Natural killer cell (primary cell): Measurements from ENCODE around the gene ITGAE. TPM values are rescaled to one million over a fixed set of nuclear protein-coding genes. Genes with fewer than 3 reads are reported as not detected.
"Not testable (repeated sequence)": the region's sequence is repeated elsewhere in the genome, so short reads cannot be mapped to it uniquely, and the experiment has no call there.

Experiments
- ATAC-seq, 3 donors: fragments of 150-1000 bp in 2 of 3; fragments of 200-7000 bp in 1 of 3; cut with Tn5 transposase; 1 replicate in 1 of 3; 2 replicates in 2 of 3; pipeline ENCODE4 v1.10.0; 2021; ENCODE audit warnings: mild to moderate bottlenecking in 2 of 3, moderate library complexity in 2 of 3
- DNase-seq, 2 donors: peaks; one replicate each; pipeline versions ENCODE4 v3.0.0 to v3.0.0-alpha.2; 2013 to 2021; ENCODE audit warnings: mixed read lengths in 1 of 2
- H3K27ac ChIP-seq: one replicate; pipeline ENCODE4 v1.5.1; 2013; ENCODE audit warnings: mild to moderate bottlenecking, low read length
- H3K27me3 ChIP-seq: one replicate; pipeline ENCODE4 v1.6.1; 2013; ENCODE audit warnings: low read length; ENCODE audit not compliant: control insufficient read depth, insufficient read depth
- H3K36me3 ChIP-seq: one replicate; pipeline ENCODE4 v1.6.1; 2013; ENCODE audit warnings: low read length; ENCODE audit not compliant: control insufficient read depth, insufficient read depth
- H3K4me1 ChIP-seq: one replicate; pipeline ENCODE4 v1.6.1; 2013; ENCODE audit warnings: low read length; ENCODE audit not compliant: control insufficient read depth, insufficient read depth
- H3K4me3 ChIP-seq: one replicate; pipeline ENCODE4 v1.5.1; 2013; ENCODE audit warnings: low read length
- H3K9me3 ChIP-seq: one replicate; pipeline ENCODE4 v1.6.1; 2013; ENCODE audit warnings: low read length; ENCODE audit not compliant: control insufficient read depth, insufficient read depth
- H3K27ac Mint-ChIP-seq, 2 donors: one replicate each; pipeline ENCODE4 v1.8.0; 2022; ENCODE audit warnings: mild to moderate bottlenecking in 2 of 2, mixed read lengths in 2 of 2, moderate library complexity in 1 of 2
- H3K27me3 Mint-ChIP-seq, 2 donors: one replicate each; pipeline ENCODE4 v1.8.0; 2022; ENCODE audit warnings: low read depth in 2 of 2, mixed read lengths in 2 of 2
- H3K36me3 Mint-ChIP-seq: one replicate; pipeline ENCODE4 v1.8.0; 2022; ENCODE audit warnings: mixed read lengths
- H3K4me1 Mint-ChIP-seq, 2 donors: one replicate each; pipeline ENCODE4 v1.8.0; 2022; ENCODE audit warnings: mixed read lengths in 2 of 2
- H3K4me3 Mint-ChIP-seq: one replicate; pipeline ENCODE4 v1.8.0; 2022; ENCODE audit warnings: mild to moderate bottlenecking, moderate library complexity, mixed read lengths
- H3K9me3 Mint-ChIP-seq, 2 donors: one replicate each; pipeline ENCODE4 v1.8.0; 2022; ENCODE audit warnings: mixed read lengths in 2 of 2
- CTCF ChIP-seq: fragments of 200-600 bp; IDR thresholded peaks from one replicate; pipeline ENCODE4 v1.8.0; 2022; ENCODE audit warnings: antibody characterized with exemption
- WGBS: methylation state at CpG from one replicate; pipeline ENCODE4 v1.1.7; 2013; ENCODE audit warnings: missing lambda C conversion rate; ENCODE audit not compliant: insufficient coverage; 5-methylcytosine and 5-hydroxymethylcytosine counted together
- intact Hi-C: fragments of 100-400 bp; cut with micrococcal nuclease; formaldehyde crosslinking; loops from one replicate; pipeline ENCODE4 v1.14.2; 2022
- total RNA-seq, 4 donors: library from RNA; stranded (reverse); fragments of 120-200 nt in 1 of 4; gene quantifications; one replicate each; pipeline versions ENCODE4 v1.2.3 to v1.2.4, GENCODE V29; 2013 to 2022

Gene ITGAE
- total RNA-seq, 3 donors from 2014 or later (not counting 1 experiment from before 2014, with no cell fraction given) = 12.8 to 13.8 (median 13.8) TPM

GRCh38 chr17:3730881-3731429 is 70.0 kb downstream of the ITGAE start:
- H3K4me1 Mint-ChIP-seq = no peaks in the 10 kb centered on the region
- Histone ChIP-seq H3K9me3 (no peaks in the 10 kb centered on the region), H3K4me3 (no peak overlapping the region), H3K27me3 (no peaks in the 10 kb centered on the region), H3K36me3 (no peaks in the 10 kb centered on the region), H3K4me1 (no peaks in the 10 kb centered on the region), H3K27ac (no peak overlapping the region)
- no peak overlapping the region for H3K4me3 Mint-ChIP-seq
- H3K36me3 Mint-ChIP-seq = no peaks in the 10 kb centered on the region
- no peaks in the 10 kb centered on the region for H3K9me3 Mint-ChIP-seq
- no peak for ATAC-seq
- WGBS = 77% methylated on average over 6 of the region's 9 CpGs
- TF ChIP-seq CTCF = no peak
- no peaks in the 10 kb centered on the region for H3K27me3 Mint-ChIP-seq
- intact Hi-C loops = loop anchor here (10.0 kb wide), 1 partner anchor 274 kb away; no protein-coding TSS in a partner anchor
- DNase-seq = no peak
- H3K27ac Mint-ChIP-seq = no peak overlapping the region

DNA sequence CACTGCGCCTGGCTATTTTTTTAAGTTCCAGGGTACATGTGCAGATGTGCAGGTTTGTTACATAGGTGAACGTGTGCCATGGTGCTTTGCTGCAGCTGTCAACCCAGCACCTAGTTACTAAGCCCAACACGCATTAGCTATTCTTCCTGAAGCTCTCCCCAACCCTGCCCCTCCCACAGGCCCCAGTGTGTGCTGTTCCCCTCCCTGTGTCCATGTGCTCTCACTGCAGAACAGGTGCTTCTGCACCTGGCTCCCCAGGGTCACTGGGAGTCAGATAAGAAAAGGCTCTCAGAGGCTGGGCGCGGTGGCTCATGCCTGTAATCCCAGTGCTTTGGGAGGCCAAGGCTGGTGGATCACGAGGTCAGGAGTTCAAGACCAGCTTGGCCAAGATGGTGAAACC is 71.1 kb downstream of the ITGAE start:
- no peak overlapping the region for H3K4me3 Mint-ChIP-seq
- H3K27ac Mint-ChIP-seq = no peak overlapping the region
- H3K36me3 ChIP-seq = no peaks in the 10 kb centered on the region
- no peak for TF ChIP-seq CTCF
- H3K27ac ChIP-seq = no peak overlapping the region
- ATAC-seq (no peak), DNase-seq (no peak)
- peaks cover 3% of the 10 kb centered on the region for H3K4me1 ChIP-seq
- intact Hi-C loops = loop anchor here (10.0 kb wide), 1 partner anchor 275 kb away; no protein-coding TSS in a partner anchor
- over 99% methylated on average over 6 of the region's 6 CpGs for WGBS
- H3K4me1 Mint-ChIP-seq = peaks cover 0 to under 1% of the 10 kb centered on the region in 2 donors
- H3K9me3 Mint-ChIP-seq = no peaks in the 10 kb centered on the region
- no peaks in the 10 kb centered on the region for H3K27me3 ChIP-seq
- H3K27me3 Mint-ChIP-seq = no peaks in the 10 kb centered on the region
- no peaks in the 10 kb centered on the region for H3K36me3 Mint-ChIP-seq
- H3K4me3 ChIP-seq = no peak overlapping the region
- no peaks in the 10 kb centered on the region for H3K9me3 ChIP-seq

DNA sequence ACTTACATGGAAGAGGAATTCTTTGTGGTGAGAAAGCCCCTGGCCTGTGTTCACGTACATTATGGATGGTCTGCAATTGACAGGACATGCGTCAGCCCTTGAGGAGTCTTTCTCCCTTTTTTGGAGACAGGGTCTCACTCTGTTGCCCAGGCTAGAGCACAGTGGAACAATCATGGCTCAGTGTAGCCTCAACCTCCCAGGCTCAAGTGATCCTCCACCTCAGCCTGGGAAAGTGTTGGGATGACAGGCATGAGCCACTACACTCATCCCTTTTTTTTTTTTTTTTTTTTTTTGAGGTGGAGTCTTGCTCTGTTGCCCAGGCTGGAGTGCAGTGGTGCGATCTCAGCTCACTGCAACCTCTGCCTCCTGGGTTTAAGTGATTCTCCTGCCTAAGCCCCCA is 72.9 kb downstream of the ITGAE start:
- ATAC-seq, H3K4me3 Mint-ChIP-seq, H3K9me3 Mint-ChIP-seq, H3K27ac Mint-ChIP-seq, H3K36me3 Mint-ChIP-seq, H3K36me3 ChIP-seq, H3K27me3 Mint-ChIP-seq, H3K27ac ChIP-seq, H3K4me3 ChIP-seq, intact Hi-C loops, H3K27me3 ChIP-seq, H3K9me3 ChIP-seq, H3K4me1 Mint-ChIP-seq, DNase-seq: not testable (repeated sequence)
- H3K4me1 ChIP-seq = peaks cover 13% of the 10 kb centered on the region
- WGBS = 98% methylated on average over 3 of the region's 3 CpGs

DNA sequence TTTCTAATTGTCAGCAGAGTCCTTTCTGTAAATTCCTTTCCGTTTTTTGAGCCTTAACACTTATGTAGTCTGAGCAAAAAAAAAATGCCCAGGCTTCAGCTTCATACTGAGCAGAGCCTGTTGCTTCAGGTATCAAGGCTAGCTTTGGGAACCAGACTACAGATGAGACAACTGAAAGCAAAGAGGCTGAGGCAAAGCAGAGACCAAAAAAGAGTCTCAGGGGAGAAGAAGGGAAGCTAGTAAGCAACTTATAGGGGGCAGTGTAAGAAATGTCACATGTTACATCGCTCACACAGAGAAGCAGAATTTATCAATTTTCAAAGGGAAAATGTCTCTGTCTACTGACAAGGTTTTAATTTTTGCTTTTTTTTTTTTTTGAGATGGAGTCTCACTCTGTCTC is 73.9 kb downstream of the ITGAE start:
- Mint-ChIP-seq H3K36me3 (no peaks in the 10 kb centered on the region), H3K27me3 (no peaks in the 10 kb centered on the region), H3K27ac (no peak overlapping the region), H3K4me3 (no peak overlapping the region), H3K4me1 (peaks cover 18 to 19% of the 10 kb centered on the region in 2 donors), H3K9me3 (no peaks in the 10 kb centered on the region)
- ATAC-seq (no peak), DNase-seq (no peak)
- no peak overlapping the region for H3K4me3 ChIP-seq
- H3K27ac ChIP-seq = no peak overlapping the region
- no peaks in the 10 kb centered on the region for H3K27me3 ChIP-seq
- H3K9me3 ChIP-seq = no peaks in the 10 kb centered on the region
- H3K4me1 ChIP-seq = peaks cover 19% of the 10 kb centered on the region
- intact Hi-C loops = no loop called here
- H3K36me3 ChIP-seq = no peaks in the 10 kb centered on the region
- no peak for TF ChIP-seq CTCF
- WGBS = 78% methylated on average over 2 of the region's 2 CpGs
